Loucy (cell line): ENCODE measurements around the gene BEGAIN.

Source experiments
- H2AFZ ChIP-seq: fragments of 200-600 bp; sonication (generic); 2 replicates; pipeline ENCODE4 v1.6.0; 2016; ENCODE audit warnings: antibody characterized with exemption, mild to moderate bottlenecking, low read length, moderate library complexity
- H3F3A ChIP-seq: fragments of 200-600 bp; 2 replicates; pipeline ENCODE4 v1.6.0; 2016; ENCODE audit warnings: antibody characterized with exemption, low read depth, mild to moderate bottlenecking
- H3K27me3 ChIP-seq: fragments of 200-600 bp; sonication (generic); 2 replicates; pipeline ENCODE4 v1.6.1; 2014; ENCODE audit warnings: low read length, mild to moderate bottlenecking; ENCODE audit not compliant: insufficient read depth, poor library complexity, severe bottlenecking
- H3K36me3 ChIP-seq: fragments of 200-600 bp; sonication (generic); 2 replicates; pipeline ENCODE4 v1.6.1; 2016; ENCODE audit warnings: low read length; ENCODE audit not compliant: insufficient read depth
- H3K4me1 ChIP-seq: fragments of 200-600 bp; sonication (generic); 2 replicates; pipeline ENCODE4 v1.5.1; 2014; ENCODE audit warnings: low read length, mild to moderate bottlenecking; ENCODE audit not compliant: insufficient read depth, poor library complexity, severe bottlenecking
- H3K4me2 ChIP-seq: fragments of 200-600 bp; sonication (generic); 2 replicates; pipeline ENCODE4 v1.6.0; 2014; ENCODE audit warnings: antibody characterized with exemption, low read length, low read depth, mild to moderate bottlenecking; ENCODE audit not compliant: poor library complexity, severe bottlenecking
- H3K4me3 ChIP-seq: fragments of 200-600 bp; sonication (generic); 2 replicates; pipeline ENCODE4 v1.5.1; 2014; ENCODE audit warnings: low read length, mild to moderate bottlenecking, mixed read lengths; ENCODE audit not compliant: poor library complexity, severe bottlenecking
- H3K79me2 ChIP-seq: fragments of 200-600 bp; sonication (generic); 2 replicates; pipeline ENCODE4 v1.6.1; 2014; ENCODE audit warnings: low read length; ENCODE audit not compliant: insufficient read depth
- H3K9ac ChIP-seq: fragments of 200-600 bp; sonication (generic); 2 replicates; pipeline ENCODE4 v1.6.0; 2014; ENCODE audit warnings: mild to moderate bottlenecking, low read depth, low read length, moderate library complexity; ENCODE audit not compliant: poor library complexity, severe bottlenecking
- H3K9me2 ChIP-seq: fragments of 200-600 bp; sonication (generic); replicated peaks from 2 replicates; pipeline ENCODE4 v1.6.1; 2016; ENCODE audit warnings: low read depth, low read length, mixed read lengths
- H3K9me3 ChIP-seq: fragments of 200-600 bp; sonication (generic); 2 replicates; pipeline ENCODE4 v1.6.1; 2014; ENCODE audit warnings: mild to moderate bottlenecking, antibody characterized with exemption, low read length, low read depth; ENCODE audit not compliant: insufficient read depth
- H4K20me1 ChIP-seq: fragments of 200-600 bp; sonication (generic); 2 replicates; pipeline ENCODE4 v1.6.0; 2014; ENCODE audit warnings: antibody characterized with exemption, low read length, mild to moderate bottlenecking; ENCODE audit not compliant: insufficient read depth, poor library complexity, severe bottlenecking
- CTCF ChIP-seq: fragments of 200-600 bp; sonication (generic); conservative IDR thresholded peaks from 2 replicates; pipeline ENCODE4 v1.5.1; 2014; ENCODE audit warnings: mild to moderate bottlenecking, antibody characterized with exemption, low read length
- EZH2phosphoT487 ChIP-seq: fragments of 200-600 bp; IDR thresholded peaks from 2 replicates; pipeline ENCODE4 v1.6.1; 2018; ENCODE audit warnings: antibody characterized with exemption, mild to moderate bottlenecking, moderate library complexity, borderline replicate concordance

Gene BEGAIN

GRCh38 chr14:100547633-100548294 is 39.5 kb downstream of the BEGAIN start:
- no peaks in the 10 kb centered on the region for H4K20me1 ChIP-seq
- H2AFZ ChIP-seq = no peak overlapping the region
- H3K36me3 ChIP-seq = no peaks in the 10 kb centered on the region
- H3K9ac ChIP-seq = peak overlapping the region; percentile 33
- no peaks in the 10 kb centered on the region for H3F3A ChIP-seq
- H3K9me3 ChIP-seq = no peaks in the 10 kb centered on the region
- no peaks in the 10 kb centered on the region for H3K27me3 ChIP-seq
- peak overlapping the region; percentile 67 for H3K4me2 ChIP-seq
- TF ChIP-seq CTCF = no peak
- no peak for TF ChIP-seq EZH2phosphoT487
- H3K4me3 ChIP-seq = peak overlapping the region; percentile 51
- peaks cover 29% of the 10 kb centered on the region for H3K4me1 ChIP-seq
- H3K9me2 ChIP-seq = no peaks in the 10 kb centered on the region
- no peaks in the 10 kb centered on the region for H3K79me2 ChIP-seq

- no peaks in the 10 kb centered on the region for H3K79me2 ChIP-seq
- no peak for TF ChIP-seq EZH2phosphoT487
- no peak for TF ChIP-seq CTCF
- peak overlapping the region; percentile 53 for H3K4me3 ChIP-seq
- peak overlapping the region; percentile 67 for H3K4me2 ChIP-seq
- no peaks in the 10 kb centered on the region for H3K36me3 ChIP-seq
- H3K27me3 ChIP-seq = no peaks in the 10 kb centered on the region
- H4K20me1 ChIP-seq = no peaks in the 10 kb centered on the region
- no peaks in the 10 kb centered on the region for H3K9me3 ChIP-seq
- peak overlapping the region; percentile 55 for H3K9ac ChIP-seq
- H3K9me2 ChIP-seq = no peaks in the 10 kb centered on the region
- peak overlapping the region; percentile 67; the same call in 1 of the 2 replicates for H2AFZ ChIP-seq
- H3F3A ChIP-seq = no peaks in the 10 kb centered on the region
- H3K4me1 ChIP-seq = peaks cover 29% of the 10 kb centered on the region
These were observed 41.2 kb downstream of the BEGAIN start for GRCh38 chr14:100546051-100546443.

GRCh38 chr14:100545359-100545758 is 41.9 kb downstream of the BEGAIN start:
- no peak overlapping the region for H2AFZ ChIP-seq
- H3F3A ChIP-seq = no peaks in the 10 kb centered on the region
- no peak overlapping the region for H3K4me2 ChIP-seq
- H3K4me1 ChIP-seq = peaks cover 29% of the 10 kb centered on the region
- TF ChIP-seq EZH2phosphoT487 (no peak), CTCF (no peak)
- no peaks in the 10 kb centered on the region for H3K79me2 ChIP-seq
- peak overlapping the region; percentile 55 for H3K9ac ChIP-seq
- H3K27me3 ChIP-seq = no peaks in the 10 kb centered on the region
- H4K20me1 ChIP-seq = no peaks in the 10 kb centered on the region
- H3K9me3 ChIP-seq = no peaks in the 10 kb centered on the region
- H3K36me3 ChIP-seq = no peaks in the 10 kb centered on the region
- H3K9me2 ChIP-seq = no peaks in the 10 kb centered on the region
- no peak overlapping the region for H3K4me3 ChIP-seq
